Smooth muscle cell of the brain vasculature (primary cell): ENCODE measurements around the gene MIB2.
"Not testable (repeated sequence)": the region's sequence is repeated elsewhere in the genome, so short reads cannot be mapped to it uniquely, and the experiment has no call there.

ENCODE experiments used
- DNase-seq: peaks from one replicate; pipeline ENCODE4 v3.0.0-alpha.2; 2012; ENCODE audit warnings: low read depth, low spot score

MIB2 gene

DNA sequence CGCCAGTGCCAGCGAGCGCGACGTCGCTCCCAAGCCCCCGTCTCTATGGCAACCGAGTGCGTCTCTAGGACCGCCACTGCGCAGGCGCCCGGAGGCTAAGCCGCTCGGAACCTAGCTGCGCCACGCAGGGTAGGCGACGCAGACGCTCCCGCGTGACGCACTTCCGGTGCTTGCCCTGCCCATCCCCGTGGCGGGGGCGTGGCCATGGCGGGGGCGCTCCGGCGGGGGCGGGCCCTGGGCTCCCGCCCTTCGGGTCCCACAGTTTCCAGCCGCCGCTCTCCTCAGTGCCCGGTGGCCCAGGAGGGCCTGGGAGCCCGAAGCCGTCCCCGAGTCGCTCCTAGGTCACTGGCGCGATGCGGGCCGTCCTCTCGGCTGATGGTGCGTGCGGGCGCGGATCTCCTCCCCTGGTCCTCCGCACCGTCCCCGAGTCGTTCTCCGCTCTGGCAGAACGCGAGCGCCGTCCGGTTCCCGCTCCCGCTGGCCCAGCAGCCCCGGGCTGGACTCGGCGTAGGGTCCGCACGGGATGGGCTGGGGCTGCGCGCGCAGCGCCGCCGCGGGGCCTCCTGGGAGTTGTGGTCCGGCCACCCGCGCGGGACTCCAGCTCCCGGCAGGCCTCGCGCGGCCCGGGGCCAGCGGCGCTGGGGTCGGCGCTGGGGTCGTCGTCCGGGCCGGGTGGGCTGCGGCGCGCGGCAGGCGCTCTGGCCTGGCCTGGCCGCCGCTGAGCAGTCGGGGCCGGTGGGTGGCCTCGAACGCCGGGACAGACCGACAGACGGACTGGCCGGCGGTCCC, at the start of gene MIB2:
TSS of gene MIB2 (plus strand) at position 245 of the 789 bp plus-strand sequence. CDS start 7,953 bp downstream, outside the sequence.
- DNase-seq, result peak; percentile 79

DNA sequence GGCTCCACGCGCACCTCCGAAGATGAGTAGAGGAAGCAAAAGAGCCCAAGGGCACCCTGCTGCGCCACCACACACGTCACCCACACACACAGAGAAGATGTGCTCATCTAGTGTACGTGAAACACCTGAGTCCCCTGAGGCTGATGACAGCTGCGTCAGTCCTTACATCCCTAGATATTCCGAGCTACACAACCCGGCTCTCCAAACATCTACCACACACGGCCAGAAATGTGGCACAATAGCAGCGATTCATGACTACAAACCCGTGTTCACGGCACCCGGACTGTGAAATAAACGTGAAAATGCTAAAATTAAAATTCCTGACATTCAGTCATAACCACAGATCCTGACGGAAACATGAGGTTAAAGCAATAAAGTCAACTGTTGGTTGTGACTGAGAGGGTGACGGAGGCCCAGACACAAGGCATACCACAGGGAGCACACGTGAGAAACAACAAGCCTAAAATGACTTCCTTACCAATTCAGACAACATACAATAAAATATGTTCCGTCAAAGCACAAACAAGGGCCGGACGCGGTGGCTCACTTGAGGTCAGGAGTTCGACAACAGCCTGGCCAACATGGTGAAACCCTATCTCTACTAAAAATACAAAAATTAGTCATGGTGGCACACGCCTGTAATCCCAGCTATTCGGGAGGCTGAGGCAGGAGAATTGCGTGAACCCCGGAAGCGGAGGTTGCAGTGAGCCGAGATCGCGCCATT, 48.0 kb upstream of the MIB2 start:
- no peak for DNase-seq

DNA sequence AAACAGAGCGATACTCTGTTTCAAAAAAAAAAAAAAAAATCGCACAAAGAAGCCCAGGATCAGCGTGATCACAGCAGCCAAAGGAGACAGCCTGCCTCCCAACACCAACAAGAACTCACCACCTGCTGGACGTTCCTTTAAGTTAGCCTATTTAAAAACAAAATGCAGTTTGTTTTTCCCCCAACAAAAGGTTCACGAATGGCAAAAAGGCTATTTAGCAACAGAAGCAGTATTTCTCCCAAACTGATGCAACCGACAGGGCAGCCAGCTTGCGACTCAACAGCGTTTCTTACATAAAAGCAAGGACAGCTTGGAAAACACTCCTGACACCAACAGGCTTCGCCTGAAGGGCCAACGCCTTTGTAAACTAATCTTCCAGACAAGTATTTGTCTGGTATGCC, 47.4 kb upstream of the MIB2 start:
- no peak for DNase-seq

DNA sequence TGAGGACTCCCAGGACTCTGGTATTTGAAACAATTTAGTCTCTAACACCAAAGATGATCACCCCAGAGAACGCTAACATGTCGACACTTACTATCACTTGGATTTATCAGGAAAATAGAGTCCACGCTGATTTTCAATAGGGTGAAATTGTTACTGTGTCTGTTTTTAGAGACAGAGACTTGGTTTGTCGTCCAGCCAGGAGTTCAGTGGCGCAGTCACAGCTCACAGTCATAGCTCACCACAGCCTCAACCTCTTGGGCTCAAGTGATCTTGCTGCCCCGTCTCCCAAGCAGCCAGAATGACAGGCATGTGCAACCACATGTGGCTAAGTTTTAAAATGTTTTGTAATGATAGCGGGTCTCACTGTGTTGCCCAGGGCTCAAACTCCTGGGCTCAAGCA, 46.0 kb upstream of the MIB2 start:
- DNase-seq, result no peak

DNA sequence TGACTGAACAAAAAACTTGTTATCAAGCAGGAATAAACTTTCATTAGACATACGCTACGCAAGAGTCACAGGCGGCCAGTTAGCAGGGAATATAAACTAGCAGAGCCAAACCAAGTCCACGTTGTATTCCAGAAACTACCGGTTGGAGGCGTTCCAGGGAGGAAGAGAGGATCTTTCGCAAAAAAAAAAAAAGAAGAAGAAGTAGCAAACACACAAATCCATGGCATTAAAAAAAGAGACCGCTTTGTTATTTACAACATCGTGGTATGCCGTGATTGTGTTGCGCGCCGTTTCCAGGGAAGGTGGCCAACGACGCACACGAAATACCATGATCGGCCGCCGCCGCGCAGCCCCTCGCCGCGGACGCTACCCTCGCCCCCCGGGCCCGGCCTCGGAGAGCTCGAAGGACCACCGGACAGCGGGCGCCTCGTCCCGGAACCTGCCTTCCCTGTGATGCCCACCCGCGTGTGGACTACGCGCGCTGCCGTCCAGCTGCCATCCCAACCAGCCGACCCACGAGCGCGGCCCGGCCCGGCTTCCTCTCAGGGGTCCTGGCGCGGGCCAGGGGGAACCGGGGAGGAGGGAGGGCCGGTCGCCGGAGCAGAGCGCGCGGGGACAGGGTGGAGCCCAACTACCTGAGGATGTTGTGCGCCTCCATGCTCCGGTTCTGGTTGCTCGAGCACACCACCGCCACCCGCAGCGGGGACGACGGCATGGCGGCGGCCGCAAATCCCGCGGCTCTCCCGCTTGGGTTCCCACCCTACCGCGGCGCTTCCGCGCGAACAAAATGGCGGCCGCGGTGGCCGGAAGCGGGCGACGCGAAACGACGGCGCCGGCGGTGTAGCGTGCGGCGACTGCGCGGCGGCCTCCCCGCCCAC, 41.2 kb upstream of the MIB2 start:
- DNase-seq, result no peak

DNA sequence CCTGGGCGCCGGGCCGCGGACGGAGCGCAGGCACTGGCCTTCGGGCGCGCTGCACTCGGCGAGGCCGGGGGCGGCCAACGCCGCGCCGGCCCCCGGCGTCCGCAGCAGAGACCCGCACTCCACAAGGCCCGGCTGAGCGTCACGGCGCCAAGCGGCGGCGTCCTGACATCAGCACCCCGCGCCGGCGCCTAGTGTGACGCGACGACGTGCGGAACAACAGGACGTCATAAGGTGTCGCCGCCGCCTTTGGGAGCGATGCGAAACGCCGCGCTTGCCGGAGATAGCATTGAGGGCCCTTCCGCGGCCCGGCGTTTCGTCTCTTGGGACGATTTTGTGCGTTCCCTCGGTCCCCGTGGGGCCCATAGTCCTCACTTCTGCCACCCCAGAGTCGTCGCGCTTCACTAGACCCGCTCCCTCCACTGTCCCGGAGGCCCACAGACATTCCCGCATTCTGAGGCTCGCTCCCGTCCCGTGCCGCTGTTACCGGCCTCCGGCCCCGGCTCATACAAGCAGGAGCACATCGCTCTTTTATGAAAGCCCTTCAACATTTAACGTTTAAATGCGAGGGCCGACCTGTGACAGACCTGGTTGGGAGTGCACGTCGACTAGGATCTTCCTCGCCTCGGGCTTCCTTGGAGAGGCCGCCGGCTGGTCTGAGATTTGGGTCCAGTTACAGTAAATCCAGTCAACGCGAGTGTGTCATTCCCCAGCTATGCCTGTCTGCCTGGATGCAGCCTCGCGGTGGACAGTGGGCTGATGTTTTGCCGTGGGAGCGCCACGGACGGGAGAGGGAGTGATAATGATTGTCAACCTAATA, 40.4 kb upstream of the MIB2 start, which contains the start of gene SSU72:
TSS of gene SSU72 (minus strand) at position 143 of the 817 bp plus-strand sequence. CDS start 306 bp downstream, outside the sequence.
- DNase-seq, result peak; percentile 89

DNA sequence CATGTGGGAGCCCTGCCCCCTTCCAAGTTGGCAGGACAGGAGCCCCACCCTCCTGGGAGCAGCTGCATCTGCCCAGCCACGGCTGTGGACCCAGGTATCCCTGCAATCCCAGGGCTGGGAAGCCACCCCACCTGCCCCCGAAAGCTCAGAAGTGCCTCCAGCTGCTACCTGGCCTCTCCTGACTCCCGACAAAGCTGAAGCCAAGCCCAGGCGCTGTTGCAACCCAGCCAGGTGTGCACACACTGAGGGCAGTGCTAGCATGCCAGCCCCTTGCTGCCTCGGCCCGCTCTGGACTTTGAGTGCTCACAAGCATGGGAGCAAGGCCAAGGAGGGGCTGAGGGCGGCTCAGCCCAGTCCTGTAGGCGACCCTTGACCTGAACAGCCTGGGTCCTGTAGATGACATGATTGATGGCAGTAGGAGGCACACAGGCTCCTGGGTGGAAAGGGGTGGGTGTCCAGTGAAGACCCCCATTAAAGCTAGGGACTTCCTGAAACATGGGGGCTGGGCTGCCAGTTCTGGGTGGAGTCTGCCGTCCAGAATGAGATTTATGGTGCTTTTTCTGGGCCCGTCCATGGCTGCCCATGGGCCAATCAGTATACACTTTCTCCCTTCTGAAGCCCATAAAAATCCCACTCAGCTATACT, 37.8 kb upstream of the MIB2 start:
- DNase-seq, result no peak

DNA sequence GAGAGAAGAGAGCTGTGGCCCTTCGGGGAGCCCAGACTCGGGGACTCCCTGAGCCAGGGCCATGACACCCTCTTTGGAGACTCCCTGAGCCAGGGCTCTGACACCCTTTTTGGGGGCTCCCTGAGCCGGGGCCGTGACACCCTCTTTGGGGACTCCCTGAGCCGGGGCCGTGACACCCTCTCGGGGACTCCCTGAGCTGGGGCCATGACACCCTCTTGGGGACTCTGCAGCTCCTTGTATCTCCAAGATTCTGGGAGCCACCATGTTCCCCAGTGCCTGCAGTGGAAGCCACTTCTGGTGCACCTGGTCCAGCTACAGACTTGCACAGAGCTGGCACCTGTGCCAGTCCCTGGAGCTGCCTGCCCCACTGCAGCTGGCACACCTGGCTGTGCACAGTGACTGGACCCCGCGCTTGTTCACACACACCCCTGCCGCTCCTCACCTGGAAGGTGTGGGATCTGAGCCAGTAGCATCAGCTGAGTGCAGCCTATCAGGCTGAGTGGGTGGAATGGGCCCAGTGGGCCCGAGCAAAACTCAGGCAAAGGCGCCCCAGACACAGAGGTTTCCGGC, 36.8 kb upstream of the MIB2 start:
- no peak for DNase-seq

DNA sequence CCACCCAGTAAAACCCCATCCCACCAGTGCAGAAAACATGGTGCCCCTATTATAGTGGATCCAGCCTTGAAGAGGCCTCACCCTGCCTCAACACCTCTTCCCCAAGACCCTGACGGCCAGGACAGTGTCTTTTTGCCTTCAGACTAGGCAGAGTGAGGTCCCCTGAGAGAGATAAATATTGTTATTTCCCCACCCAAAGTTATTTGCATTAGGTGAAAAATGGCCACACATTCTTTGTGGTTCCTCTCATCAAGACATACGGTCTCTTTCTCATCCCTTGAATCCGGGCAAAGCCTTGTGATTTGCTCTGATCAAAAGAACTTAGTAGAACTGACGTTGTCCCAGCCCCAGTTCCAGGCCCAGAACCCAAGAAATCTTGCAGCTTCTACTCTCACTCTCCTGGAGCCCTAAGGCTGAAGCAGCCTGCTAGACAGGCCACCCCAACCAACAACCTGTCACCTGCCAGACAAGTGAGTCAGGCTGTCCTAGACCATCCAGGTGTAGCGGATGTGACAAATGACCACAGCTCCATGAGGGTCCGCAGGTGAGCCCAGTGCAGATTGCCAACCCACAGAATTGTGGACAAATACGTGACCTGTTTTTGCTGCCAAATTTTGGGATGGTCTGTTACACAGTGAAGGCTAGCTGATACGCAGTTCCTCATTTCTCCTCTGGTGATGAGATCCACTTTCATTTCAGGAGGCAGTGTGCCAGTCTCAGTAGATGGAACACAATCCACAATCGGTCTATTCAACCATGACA, 32.5 kb upstream of the MIB2 start:
- DNase-seq, result no peak

DNA sequence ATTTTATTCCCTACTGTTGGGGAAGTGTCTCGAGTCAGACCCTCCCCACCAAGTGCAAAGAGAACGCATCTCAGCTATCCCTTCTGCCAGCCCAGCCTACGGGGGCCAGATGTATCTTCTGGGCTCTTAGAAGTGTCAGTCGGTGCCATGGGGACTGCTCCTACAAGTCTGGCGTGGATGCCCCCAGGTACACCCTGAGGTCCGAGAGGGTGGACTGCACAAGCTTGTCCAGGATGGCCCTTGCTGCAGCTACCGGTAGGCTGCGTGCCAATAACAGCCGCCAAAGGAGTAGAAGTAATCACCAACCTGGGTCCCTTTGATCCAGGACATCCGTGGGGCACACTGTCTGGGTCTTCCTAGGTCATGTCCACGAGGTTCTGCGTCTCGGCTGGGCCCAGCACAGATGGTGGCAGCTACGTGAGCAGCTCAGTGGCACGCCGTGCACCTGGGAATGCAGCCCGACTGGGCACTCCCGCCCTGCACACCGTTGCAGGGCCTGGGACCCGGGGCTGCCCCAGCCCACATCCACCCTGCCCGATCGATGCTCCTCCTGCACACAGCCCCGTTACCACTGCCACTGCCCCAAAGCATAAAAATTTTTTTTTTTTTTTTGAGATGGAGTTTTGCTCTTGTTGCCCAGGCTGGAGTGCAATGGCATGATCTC, 31.8 kb upstream of the MIB2 start:
- no peak for DNase-seq

DNA sequence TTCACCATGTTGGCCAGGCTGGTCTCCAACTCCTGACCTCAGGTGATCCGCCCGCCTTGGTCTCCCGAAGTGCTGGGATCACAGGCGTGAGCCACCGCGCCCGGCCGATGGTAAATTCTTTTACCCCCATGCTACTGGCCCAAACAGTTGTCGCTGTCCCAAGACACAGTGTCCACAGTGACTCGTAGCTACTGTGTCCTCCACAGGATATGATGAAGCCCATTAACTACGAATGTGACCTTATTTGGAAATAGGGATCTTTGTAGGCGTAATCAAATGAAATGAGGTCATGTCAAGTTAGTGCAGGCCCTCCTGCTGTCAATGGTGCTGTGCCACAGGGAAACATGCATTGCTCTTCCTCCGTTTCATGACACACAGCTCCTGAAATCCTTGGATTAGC, 23.8 kb upstream of the MIB2 start:
- no peak for DNase-seq

DNA sequence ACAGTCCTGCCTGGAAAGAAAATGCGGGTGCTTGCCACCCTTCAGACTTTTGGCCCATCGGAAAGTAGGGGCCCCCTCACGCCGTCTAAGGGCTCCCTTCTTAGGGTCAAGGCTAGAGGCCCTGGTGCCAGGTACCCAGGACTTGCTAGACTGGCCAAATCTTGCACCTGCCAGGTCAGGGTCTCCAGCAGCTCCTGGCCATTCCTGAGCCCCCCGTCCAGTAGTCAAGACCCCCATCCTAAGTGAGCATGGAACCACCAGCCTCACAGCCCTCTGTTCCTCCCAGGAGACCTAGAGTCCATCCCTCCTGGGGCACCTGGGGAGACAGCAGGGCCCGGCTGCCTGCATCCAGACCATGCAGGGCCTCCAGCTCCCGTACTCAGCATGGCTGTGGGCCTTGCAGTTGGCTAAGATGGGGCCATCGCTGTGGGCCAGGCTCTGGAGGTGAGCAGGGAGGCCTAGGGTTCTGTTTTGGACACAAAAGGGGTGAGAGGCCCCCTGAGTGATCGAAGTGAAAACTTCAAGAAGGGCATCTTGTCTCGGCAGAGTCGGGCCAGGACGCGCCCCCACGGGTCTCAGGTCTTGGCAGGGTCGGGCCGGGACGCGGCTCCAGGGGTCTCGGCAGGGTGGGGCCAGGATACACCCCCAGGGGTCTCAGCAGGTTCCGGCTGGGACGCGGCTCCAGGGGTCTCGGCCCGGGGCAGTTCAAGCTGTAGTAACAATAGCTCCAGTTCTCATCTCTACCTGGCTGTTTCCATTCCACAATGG, 21.3 kb upstream of the MIB2 start:
- no peak for DNase-seq

DNA sequence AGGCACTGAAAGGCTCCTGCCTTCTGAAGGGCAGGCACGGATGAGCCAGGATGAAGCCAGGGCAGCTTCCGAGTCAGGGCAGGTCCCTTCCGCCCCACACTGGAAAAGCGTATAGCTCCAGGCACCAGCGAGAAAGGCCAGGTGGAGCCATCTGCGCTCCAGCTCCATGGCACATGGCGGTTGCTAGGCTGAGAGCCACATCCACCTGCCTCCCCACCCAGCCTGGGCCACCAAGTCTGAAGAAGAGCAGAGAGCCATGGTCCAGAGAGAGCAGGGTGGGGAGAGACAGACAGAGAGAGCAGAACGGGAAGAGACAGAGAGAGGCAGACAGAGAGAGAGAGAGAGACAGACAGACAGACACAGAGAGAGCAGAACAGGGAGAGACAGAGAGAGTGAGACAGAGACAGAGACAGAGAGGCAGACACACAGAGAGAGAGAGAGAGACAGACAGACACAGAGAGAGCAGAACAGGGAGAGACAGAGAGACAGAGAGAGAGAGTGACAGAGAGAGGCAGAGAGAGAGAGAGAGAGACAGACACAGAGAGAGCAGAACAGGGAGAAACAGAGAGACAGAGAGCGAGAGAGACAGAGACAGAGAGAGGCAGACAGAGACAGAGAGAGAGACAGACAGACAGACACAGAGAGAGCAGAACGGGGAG, 20.6 kb upstream of the MIB2 start:
- no peak for DNase-seq

DNA sequence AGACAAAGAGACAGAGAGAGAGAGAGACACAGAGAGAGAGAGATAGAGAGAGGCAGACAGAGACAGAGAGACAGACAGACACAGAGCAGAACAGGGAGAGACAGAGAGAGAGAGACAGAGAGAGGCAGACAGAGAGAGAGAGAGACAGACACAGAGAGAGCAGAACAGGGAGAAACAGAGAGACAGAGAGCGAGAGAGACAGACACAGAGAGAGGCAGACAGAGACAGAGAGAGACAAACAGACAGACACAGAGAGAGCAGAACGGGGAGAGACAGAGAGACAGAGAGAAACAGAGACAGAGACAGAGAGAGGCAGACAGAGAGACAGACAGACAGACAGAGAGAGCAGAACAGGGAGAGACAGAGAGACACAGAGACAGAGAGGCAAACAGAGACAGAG, 20.0 kb upstream of the MIB2 start:
- DNase-seq, result not testable (repeated sequence)

DNA sequence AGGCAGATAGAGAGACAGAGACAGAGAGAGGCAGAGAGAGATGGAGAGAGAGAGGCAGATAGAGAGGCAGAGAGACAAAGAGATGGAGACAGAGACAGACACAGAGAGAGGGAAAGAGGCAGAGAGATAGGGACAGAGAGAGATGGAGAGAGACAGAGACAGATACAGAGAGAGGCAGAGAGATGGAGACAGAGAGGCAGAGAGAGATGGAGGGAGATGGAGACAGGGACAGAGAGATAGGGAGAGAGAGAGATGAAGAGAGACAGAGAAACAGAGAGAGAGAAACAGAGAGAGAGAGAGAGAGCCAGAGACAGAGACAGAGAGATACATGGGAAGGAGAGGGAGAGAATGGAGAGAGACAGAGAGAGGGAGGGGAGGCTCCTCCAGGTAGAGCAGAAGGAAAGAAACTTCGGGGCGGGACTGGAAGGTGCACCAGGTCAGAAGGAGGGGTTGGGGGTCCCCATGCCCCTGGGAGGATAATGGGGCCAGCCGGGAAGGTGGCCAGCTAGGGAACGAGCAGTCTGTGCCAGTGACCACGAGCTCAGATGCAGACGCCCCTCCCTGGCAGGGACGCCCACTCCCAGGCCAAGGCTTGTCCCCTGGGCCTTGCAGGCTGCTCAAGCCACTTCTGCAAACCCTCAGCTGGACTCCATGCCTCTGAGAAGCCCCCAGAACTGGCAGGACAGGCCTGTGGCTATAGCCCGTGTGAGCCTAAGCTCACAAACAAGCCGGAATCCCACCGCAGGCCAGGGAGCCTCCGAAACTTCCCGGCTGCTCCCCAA, 18.6 kb upstream of the MIB2 start:
- no peak for DNase-seq

DNA sequence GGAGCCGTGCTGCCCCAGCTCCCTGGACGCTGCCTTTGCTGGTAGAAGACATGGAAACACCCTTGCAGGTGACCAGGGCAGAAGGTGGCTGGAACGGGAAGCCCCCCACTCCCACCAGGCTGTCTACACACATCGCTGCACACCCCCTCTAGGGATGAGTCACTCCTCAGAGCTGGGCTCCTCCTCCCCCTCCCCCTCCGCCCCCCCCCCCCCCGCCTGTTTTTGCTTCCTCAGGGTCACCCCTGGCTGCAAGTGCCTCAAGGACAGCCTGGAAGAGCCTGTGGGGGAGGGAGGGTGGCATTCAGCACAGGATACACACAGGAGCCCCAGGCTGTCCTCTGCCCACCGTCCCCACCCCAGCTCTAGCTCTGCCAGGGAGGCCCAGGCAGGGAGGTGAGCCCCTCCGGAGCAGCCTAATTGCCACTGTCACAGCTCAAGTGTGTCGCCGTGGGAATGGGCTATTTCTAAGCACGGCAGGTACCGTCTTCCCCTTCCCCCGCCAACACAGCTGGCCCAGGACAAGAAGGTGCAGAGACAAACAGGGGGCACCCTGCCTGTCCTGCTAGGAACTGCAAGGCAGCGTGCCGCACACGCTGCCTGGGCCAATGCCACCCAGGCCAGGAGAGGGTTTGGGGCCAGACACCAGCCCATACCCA, 17.9 kb upstream of the MIB2 start:
- DNase-seq, result no peak
